ENCODE measurements around the gene ARL2BP.

ARL2BP gene

DNA sequence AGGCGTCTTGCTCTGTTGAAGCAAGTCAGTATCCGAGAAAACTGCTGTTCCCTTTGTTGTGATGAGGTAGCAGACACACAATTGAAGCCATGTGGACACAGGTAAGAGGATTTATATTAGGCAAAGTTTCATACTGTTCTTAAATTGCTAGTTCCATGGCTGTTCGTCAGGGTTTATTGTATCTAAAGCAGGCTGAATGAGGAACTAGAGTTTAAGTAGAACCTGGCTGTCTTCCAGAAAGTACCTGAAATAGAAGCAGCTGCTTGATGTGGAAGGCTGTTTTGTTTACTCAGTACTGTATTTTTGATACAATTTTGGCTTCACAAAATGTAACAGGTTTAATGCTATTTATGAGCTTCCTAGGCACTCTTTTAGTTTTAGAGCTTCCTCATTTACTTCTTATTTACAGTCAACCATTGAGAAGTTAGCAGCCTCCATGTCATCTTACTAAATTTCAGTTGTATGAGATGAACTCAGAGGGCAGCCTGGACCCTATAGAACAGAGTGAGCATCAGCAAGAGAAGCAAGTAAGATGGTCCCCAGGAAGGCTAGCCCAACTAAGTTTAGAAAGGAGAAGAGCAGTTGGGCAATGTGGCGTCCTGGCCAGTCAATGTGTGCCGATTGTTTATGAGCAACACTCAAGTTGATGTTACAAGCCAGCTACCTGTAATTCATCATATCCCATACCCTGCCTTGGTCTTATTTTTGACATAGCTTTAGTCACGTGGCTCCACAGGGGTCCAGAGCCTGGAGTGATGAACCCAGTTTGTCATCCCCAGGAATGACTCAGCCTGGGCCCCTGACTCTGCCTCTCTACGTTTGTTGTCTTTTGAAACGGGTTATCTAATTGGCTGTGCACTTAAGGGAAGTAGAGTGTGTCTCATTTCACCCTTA lies 9.7 kb upstream of the ARL2BP start:
- DNase-seq (ENCODE audit: low read depth) = no peak

DNA sequence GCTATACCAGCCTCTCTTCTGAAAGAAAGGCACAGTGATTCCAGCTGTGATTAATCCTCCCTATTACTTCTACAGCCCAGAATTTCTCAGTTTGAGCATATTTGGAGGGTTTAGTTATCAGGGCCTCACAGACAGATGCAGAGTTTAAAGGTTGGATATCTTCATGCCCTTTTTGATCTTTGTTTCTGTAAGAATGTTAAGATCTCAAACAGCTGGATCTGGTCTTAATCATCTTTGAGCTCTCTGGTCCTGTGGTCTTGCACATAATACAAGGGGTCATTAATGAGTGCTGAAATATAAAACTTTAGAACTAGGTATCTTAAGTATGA lies 9.1 kb upstream of the ARL2BP start:
- DNase-seq (ENCODE audit: low read depth) = no peak

DNA sequence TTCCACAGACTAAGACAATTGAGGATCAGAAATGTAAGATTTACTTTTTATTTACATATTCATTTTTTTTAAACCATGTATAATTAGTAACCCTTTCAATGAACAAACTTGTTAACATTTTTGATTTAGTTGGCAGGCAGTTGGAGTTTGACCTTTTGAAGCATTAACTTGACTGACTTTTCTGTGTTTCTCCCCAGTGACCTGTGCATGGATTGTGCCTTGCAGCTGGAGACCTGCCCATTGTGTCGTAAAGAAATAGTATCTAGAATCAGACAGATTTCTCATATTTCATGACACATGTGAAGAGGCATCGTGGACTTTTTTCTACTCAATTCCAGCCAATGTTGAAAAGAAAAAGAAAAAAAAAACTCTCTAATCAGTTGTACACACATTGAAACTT lies 6.4 kb upstream of the ARL2BP start:
- DNase-seq (ENCODE audit: low read depth) = no peak

DNA sequence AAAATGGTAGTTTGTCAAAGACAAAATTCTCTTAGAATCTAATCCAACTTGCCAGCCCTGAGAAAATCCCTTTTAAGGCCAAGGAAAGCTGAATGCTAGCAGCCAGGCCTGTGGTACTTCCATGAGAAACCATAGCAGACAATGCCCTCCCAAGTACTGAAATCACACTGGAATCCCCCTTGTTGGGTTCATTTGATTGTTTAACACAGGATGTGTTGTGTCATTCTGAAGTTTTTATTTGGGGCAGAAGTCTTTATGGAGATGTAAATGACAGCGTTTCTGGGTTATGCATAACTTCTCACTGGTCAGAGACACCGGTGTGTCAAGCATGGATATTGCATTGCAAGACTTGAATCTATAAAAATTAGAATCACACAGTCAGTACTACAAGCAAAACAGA lies 6.0 kb upstream of the ARL2BP start:
- no peak for DNase-seq (ENCODE audit: low read depth)

DNA sequence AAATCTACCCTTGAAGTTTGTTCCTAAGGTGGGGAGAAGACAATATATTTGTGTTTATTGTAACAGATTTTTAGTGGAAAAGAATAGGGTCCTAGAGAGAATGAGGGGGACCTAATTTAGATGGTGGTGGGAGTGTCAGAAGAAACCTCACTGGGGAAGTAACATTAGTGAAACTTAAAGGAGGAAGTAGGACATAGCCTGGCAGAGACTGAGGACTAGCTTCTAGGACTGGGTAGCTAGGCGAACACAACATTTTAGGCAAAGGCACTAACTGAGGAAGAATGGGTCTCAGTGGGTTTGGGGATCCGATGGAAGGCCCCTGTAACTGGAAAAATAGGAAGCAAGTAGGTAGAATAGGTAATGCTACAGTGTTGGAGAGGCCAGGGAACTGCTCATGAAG lies 4.2 kb upstream of the ARL2BP start:
- DNase-seq (ENCODE audit: low read depth) = no peak

DNA sequence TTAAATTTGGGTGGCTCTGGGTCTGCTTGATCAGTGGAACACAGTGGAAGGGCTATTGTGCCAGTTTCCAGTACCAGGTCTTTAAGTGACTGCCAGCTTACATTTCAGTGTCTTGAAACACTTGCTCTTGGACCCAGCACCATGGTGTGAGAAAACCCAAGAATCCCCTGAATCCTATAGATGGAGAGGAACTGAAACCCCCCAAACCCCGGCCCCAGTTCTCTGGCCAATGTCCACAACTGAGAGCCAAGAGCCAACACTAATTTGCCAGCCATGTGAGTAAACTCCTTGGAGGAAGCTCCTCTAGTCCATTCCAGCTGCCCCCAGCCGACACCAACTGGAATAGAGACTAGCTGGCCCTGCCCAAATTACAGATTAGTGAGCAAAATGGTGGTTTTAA lies 2.4 kb upstream of the ARL2BP start:
- no peak for DNase-seq (ENCODE audit: low read depth)

DNA sequence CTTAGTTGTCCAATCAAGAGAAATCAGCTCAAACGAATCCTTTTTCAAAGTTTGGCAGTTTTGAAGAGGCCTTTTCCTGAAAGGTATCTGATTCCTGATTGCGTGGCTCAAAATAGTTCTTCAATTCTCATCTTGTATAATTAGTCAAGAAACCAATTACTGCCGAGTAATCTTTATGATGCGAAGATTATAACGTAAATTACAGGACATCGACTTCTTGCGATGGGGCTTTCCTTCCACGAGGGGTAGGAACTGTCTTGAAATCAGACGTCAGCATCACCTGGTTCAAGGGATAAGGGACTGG lies 644 bp upstream of the ARL2BP start:
- DNase-seq (ENCODE audit: low read depth) = no peak

DNA sequence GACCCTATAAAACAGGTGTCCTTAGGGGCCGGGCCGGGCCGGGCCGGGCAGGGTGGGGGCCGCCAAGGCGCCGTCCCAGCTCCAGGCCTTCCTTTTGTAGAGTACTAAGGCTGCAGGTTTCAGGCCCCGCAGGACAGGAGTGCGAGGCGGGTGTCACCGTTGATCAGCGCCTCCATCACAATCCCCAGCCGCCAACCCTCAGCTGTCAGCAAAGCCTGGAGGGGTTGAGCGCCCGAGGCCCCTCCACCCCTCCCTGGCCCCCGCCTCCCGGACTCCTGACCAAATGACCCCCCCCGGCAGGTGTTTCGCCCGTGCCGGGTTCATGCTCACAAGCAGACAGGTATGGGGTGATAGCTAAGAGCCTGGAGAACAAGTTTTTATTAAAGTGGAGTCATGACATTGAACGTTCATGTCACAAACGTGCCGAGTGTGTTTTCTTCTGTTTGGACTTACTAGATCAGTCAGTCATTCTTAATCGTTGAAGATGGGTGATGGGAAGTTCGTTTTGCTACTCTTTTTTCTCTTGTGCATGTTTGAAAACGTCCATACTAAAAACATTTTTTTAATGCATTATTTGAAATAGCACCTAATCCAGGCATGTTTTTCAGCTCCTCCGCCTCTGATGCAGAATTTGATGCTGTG lies 534 bp downstream of the ARL2BP start:
- no peak for DNase-seq (ENCODE audit: low read depth)

DNA sequence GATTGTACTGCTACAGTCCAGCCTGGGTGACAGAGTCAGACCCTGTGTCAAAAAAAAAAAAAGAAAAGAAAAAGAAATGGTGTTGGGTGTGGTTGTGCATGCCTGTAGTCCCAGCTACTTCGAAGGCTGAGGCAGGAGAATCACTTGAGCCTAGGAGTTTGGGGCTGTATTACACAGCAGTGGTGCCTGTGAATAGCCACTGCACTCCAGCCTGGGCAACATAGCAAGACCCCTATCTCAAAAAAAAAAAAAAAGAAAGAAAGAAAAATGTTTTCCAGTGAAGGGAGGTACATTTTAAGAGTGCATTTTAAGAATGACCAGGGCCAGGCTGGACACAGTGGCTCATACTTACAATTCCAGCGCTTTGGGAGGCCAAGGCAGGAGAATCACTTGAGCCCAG lies 6.3 kb downstream of the ARL2BP start:
- no peak for DNase-seq (ENCODE audit: low read depth)

DNA sequence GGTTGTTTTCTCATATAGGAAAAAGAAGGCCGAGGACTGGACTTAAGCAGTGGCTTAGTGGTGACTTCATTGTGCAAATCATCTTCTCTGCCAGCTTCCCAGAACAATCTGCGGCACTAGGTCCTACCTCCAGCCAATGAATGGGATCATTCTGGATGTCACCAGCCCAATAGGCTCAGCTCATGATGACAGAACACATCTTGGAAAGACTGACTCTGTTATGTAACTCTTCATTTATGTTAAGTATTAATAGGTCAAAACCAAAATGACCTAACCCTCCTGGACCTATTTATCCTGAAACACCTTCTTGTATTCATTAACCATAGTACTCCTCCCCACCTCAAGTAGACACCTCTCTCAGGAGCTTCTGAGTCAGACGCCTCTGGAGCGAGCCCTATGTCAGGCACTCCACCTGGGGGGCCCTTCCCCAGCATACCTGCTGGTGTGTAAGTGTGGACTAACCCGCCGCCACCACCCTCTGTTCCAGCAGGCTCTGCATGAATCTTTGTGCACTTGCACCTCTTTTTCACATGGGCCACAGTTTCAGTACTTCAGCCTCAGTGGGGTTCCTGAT lies 7.2 kb downstream of the ARL2BP start:
- no peak for DNase-seq (ENCODE audit: low read depth)

DNA sequence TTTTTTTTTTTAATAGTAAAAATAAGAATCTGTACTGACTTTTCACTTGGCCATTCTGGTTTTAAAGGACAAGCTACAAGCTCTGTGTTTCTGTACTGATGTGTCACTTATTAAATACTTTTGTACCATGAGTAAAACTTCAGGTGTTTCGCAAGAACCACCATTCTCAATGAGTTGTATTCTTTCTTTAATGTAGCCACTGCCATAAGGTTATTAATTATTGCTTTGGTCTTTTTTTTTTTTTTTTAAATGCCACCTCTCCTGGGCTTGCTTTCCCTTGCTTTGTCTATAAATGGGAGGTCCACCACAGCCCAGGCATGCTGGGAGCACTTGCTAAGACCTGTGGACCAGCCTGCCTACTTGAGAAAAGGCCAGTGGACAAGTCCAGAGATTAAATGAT lies 8.4 kb downstream of the ARL2BP start:
- DNase-seq (ENCODE audit: low read depth) = no peak

DNA sequence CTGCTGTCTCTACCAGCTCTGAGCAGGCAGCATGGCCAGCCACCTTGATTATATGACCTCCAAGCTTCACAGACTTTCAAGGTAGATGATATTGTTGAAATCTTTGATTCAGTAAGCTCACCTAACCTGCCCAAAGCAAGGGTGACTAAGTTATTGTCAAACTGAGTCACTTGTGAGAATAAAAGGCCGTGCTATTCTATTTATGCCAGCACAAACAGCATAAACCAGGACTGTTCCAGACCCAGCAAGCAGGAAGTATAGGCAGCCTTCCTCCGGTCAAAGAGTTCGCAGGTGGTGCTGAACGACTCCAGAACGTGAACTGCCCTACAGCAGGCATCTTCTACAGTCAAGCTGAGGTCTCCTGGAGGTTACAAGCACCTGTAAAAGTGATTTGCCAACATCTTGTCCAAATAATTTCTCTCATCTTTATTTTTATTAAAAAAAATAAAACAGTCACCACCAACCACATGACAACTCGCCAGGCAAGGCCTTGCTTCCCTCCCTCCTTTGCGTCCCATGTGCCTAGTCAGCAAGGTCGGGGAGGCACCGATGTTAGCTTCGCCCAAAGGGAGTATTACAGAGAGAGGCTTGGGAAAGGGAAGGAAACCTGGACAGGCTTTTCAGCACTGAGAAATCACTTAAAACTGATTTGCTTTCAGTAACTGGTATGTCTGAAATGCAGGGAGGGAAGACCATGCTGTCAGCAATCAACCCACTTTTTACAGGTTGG lies 10.8 kb downstream of the ARL2BP start:
- DNase-seq (ENCODE audit: low read depth) = no peak

DNA sequence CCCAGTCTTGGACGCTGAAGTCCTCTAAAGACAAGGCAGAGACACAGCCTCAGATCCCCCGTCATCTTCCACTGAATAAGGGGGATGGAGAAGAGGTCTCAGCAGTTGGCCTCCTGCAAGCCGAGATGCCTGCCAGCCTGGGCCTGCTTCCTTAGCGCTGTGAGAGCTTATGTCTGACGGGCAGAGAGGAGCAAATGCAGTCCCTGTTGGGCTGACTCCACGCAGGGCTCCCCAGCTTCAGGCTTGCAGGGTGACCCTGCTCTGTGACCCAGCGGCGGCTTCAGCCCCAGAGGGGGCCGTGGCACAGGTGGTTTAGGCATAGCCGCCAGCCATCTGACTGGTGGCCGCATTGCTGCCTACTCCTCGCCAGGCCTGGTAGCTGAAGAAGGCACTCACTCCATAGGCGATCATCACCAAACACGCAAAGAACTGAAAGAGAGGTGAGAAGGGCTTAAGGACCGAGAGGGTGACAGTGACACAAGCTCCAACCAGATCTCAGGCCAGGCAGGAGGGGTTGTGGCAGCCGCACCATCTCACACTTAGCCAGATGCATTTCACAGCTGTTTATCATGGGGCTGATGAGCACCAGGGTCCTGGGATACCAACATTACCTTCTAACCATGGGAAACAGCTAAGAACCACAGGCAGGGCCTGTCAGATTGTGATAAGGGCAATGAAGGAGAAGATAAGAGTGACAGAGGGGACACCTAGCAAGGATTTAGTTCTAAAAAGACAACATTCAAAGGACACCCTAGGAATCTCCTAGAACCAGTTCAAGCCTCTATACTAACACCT lies 11.7 kb downstream of the ARL2BP start:
- DNase-seq (ENCODE audit: low read depth) = no peak

DNA sequence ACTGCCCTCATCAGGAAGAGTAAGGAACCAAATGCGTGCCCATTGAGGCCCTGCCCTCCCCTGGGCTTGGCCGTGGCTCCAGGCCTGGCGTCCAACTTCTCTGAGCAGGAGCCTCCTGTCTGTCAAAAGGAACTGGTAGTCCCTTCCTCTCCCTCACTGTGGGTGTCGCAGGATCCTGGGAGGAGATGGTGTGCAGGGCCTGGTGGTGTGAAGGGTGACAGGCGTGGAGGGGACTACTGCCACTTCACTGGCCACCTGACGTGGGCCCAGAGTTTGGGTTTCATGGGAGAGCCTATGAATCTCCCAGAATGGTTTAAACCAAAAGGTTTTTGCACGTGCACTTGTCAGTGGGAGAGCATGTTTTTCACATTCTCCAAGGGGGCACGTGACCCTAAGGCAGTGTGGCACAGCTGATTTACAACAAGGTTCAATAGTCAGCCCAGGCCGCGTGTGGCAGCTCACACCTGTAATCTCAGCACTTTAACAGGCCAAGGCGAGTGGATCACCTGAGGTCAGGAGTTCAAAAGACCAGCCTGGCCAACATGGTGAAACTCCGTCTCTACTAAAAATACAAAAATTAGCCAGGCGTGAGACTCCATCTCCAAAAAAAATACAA lies 12.5 kb downstream of the ARL2BP start:
- no peak for DNase-seq (ENCODE audit: low read depth)

DNA sequence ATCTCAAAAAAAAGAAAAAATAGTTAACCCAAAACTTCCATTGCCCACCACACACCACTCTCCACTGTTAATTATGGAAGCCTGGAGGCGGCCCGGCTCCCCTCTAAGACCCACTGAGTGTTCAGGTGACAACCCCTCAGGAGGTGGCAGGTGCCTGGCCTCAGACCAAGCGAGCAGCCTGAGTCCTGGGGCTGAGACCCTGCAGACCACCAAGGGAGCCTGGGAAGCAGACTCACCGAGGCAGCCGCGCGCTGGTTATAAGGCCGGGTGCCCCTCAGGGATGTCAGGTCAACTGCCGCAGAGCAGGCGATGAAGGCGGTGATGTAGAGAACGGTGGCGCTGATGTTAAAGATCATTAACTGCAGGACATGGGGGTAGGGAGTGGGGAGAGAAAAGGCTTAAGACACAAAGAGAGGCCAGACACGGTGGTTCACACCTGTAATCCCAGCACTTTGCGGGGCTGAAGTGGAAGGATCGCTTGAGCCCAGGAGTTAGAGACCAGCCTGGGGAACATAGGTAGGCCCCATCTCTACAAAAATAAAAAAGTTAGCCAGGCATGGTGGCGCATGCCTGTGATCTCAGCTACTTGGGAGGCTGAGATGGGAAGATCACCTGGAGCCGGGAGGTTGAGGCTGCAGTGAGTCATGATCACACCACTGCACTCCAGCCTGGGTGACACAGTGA lies 13.3 kb downstream of the ARL2BP start:
- no peak for DNase-seq (ENCODE audit: low read depth)

DNA sequence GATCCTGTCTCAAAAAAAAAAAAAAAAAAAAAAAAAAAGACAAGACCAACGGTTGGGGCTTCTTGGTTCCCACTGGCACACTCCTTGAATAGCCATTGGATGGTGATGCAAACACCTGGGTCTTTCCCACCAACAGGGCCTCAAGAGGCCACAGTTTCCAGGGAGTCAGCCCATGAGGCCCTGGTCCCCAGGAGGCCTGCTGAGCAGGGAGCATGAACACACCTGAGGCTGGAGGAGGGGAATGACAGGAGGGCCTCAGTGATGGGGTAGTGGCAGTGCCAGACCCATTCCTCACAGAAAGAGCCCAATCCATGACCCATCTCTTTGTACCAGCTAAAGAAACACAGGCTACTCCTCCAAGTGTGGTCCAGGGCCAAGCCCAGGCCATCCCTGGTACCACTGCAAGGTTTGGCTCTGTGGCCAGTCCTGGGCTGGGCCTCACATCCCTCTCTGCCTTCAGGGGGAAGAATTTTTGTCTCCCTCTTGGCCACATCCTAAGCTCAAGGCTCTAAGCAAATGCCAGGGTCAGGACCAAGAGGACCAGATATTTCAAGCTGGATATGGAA lies 13.9 kb downstream of the ARL2BP start:
- DNase-seq (ENCODE audit: low read depth) = no peak

DNA sequence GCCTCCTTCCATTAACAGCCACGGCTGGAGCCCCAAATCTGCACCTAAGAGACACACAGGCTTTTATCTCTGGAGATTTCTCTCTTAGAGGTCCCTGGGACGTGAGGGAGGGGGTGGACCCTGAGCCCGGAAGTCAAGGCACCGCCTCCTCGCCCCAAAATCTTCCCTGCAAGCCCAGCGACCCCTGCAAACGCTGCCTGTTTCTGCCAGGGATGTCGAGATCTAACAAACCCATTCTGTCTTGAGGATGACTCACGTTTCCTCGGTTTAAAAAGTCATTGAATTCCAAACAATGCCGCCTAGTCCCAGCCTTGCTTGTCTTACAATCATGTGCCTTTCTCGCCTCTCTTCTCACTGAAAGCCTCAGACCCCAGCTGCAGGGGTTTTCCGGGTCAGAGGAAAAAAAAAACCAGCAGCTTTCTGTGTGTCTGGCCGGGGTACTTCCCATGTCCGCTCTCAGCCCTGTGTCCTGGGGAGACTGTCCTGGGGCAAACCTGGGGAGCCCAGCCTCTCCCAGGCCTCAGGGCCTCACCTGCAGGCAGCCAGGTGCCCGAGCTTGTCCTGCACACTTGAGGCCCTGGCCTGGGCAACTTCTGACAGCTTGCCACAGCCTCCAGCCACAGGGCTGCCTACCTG lies 15.4 kb downstream of the ARL2BP start:
- DNase-seq (ENCODE audit: low read depth) = no peak

DNA sequence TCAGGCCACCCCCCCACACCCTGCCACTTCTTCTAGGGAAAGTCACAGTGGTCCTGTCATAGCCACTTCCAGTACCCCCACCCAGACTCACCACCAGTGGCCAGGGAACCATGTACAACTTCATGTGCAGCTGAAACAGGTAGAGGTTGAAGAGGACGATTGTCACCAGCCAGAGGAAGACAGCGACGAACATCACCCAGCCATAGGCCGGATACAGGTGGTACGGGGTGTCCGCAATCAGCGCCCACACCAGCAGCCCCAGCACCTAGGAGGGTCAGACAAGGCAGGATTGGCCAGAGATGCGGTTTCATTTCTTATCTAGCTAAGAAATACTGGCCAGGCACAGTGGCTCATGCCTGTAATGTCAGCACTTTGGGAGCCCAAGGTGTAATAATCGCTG lies 16.7 kb downstream of the ARL2BP start:
- DNase-seq (ENCODE audit: low read depth) = no peak

DNA sequence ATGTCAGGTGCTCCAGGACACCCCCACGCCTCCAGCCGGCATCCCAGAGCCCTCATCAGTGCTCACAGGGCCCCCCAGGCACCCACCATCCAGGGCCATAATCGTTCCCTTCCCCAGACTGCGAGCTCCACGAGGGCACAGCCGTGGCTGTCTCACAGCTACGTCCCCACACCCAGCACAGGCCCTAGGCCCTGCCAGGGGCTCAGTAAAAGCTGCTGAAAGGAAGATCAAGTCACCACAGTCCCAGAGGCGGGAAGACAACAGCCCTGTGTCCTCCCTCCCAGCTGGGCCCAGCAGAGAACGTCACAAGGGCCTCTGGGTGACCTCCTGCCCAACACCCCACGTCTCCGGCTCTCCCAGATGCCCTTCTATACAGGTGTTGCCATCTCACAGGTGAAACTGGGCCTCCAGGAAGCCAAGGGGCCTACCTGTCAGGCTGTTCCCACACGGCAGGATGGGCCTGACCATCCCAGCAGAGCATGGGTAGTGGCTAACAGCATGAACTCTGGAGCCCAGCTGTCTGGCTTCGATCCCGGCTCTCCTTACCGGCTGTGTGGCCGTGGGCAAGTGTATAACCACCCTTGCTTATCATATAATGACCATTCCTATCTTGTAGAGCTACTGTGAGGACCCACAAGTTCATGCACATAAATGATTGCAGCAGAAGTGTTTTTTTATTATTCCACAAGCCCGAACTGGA lies 17.9 kb downstream of the ARL2BP start:
- no peak for DNase-seq (ENCODE audit: low read depth)

All from stimulated activated CD8-positive, alpha-beta memory T cell treated with anti-CD3 and anti-CD28 coated beads, Interleukin-7, amount 100 ng/mL, for 24 hours (primary cell).